NCI-H345 treated with DMSO at 0.1 percent for 48 hours (cell line): ENCODE results near the gene PLXNA3.

Experiments used
- DNase-seq: peaks from one replicate; lab custom pipeline; 2025; ENCODE audit not compliant: unreplicated experiment; lab: John Stamatoyannopoulos, UW

PLXNA3 gene

GRCh38 chrX:154458116-154458953 lies at the start of gene PLXNA3:
Gene PLXNA3, plus strand, starts transcription at chrX:154458281. Its CDS starts 1,903 bp downstream, at chrX:154460184.
- no peak for DNase-seq

- DNase-seq = no peak
These were observed 49.3 kb upstream of the PLXNA3 start for GRCh38 chrX:154408659-154409221.

GRCh38 chrX:154409222-154409871 lies 48.7 kb upstream of the PLXNA3 start, which contains the start of gene DNASE1L1:
Gene DNASE1L1, minus strand, starts transcription at chrX:154409254. Its CDS starts 3,686 bp downstream, at chrX:154405568.
- DNase-seq = no peak

GRCh38 chrX:154411981-154412340 lies 46.1 kb upstream of the PLXNA3 start:
- DNase-seq = peak; percentile 19

- no peak for DNase-seq
These were observed 45.6 kb upstream of the PLXNA3 start for GRCh38 chrX:154412468-154412867.

- no peak for DNase-seq
These were observed 44.9 kb upstream of the PLXNA3 start for GRCh38 chrX:154413142-154413541.

- DNase-seq = no peak
These were observed 40.9 kb upstream of the PLXNA3 start for GRCh38 chrX:154417157-154417556.

- DNase-seq = no peak
These were observed 38.9 kb upstream of the PLXNA3 start for GRCh38 chrX:154419189-154419588.

- DNase-seq = peak; percentile 38
These were observed 38.2 kb upstream of the PLXNA3 start for GRCh38 chrX:154419688-154420401.

- DNase-seq = no peak
These were observed 37.7 kb upstream of the PLXNA3 start for GRCh38 chrX:154420402-154420756.

- DNase-seq = no peak
These were observed 30.9 kb upstream of the PLXNA3 start for GRCh38 chrX:154426916-154427770.

- DNase-seq = peak; percentile 76
These were observed 29.6 kb upstream of the PLXNA3 start, which contains the start of gene ATP6AP1 for GRCh38 chrX:154428176-154429171. Gene ATP6AP1, plus strand, starts transcription at chrX:154428677. Its CDS starts 16 bp downstream, at chrX:154428693.

- no peak for DNase-seq
These were observed 28.4 kb upstream of the PLXNA3 start for GRCh38 chrX:154429711-154430110.

GRCh38 chrX:154430479-154430878 lies 27.6 kb upstream of the PLXNA3 start:
- DNase-seq = no peak

- no peak for DNase-seq
These were observed 27.2 kb upstream of the PLXNA3 start for GRCh38 chrX:154430916-154431315.

GRCh38 chrX:154431341-154431740 lies 26.7 kb upstream of the PLXNA3 start:
- DNase-seq = no peak

- DNase-seq = no peak
These were observed 25.9 kb upstream of the PLXNA3 start for GRCh38 chrX:154432210-154432609.

- no peak for DNase-seq
These were observed 24.5 kb upstream of the PLXNA3 start for GRCh38 chrX:154433605-154434004.
